PC-3 (cell line): ENCODE results near the gene ANKRD66. TPM values are rescaled to one million over a fixed set of nuclear protein-coding genes. Genes with fewer than 3 reads are reported as not detected.

Experiments used
- ATAC-seq: fragments of 200-7000 bp; cut with Tn5 transposase; 2 replicates; pipeline ENCODE4 v1.9.1; 2020; ENCODE audit warnings: mild to moderate bottlenecking, moderate library complexity
- BruUV-seq: library from RNA; stranded (reverse); fragments of 400-500 nt; replicated peaks from 2 replicates; lab custom pipeline; 2021; lab: Mats Ljungman, UMichigan
- CTCF ChIA-PET: fragments of 300-600 bp; sonication (Branson Sonifier 250); formaldehyde crosslinking; loops from one replicate; lab custom pipeline; 2022; ENCODE audit warnings: antibody characterized with exemption; lab: Charles Lee
- POLR2A ChIA-PET: fragments of 300-600 bp; sonication (Branson Sonifier 250); formaldehyde crosslinking; loops from one replicate; lab custom pipeline; 2022; ENCODE audit warnings: antibody characterized with exemption; ENCODE audit not compliant: unreplicated experiment; lab: Charles Lee
- DNase-seq: peaks from one replicate; pipeline ENCODE4 v3.0.0-alpha.2; 2015
- H2AFZ ChIP-seq: fragments of 300-600 bp; sonication (generic); 2 replicates; pipeline ENCODE4 v1.6.0; 2016; ENCODE audit warnings: antibody characterized with exemption, low read length
- H3F3A ChIP-seq: fragments of 300-600 bp; sonication (generic); one replicate; pipeline ENCODE4 v1.6.0; 2017; ENCODE audit warnings: antibody characterized with exemption, low read length, control low read depth, mild to moderate bottlenecking; ENCODE audit not compliant: unreplicated experiment
- H3K27ac ChIP-seq: fragments of 300-600 bp; sonication (generic); 2 replicates; pipeline ENCODE4 v1.5.1; 2016; ENCODE audit warnings: mild to moderate bottlenecking, low read length
- H3K27me3 ChIP-seq: fragments of 300-600 bp; sonication (generic); 2 replicates; pipeline ENCODE4 v1.6.1; 2016; ENCODE audit warnings: low read length, mixed read lengths
- H3K36me3 ChIP-seq: fragments of 300-600 bp; sonication (generic); 2 replicates; pipeline ENCODE4 v1.6.1; 2016; ENCODE audit warnings: low read depth, mixed run types, low read length, mixed read lengths
- H3K4me1 ChIP-seq: fragments of 300-600 bp; sonication (generic); 2 replicates; pipeline ENCODE4 v1.5.1; 2016; ENCODE audit warnings: low read length; ENCODE audit not compliant: insufficient read depth
- H3K4me2 ChIP-seq: fragments of 300-600 bp; sonication (generic); 2 replicates; pipeline ENCODE4 v1.6.0; 2016; ENCODE audit warnings: low read length
- H3K4me3 ChIP-seq: fragments of 300-600 bp; sonication (generic); 2 replicates; pipeline ENCODE4 v1.5.1; 2016; ENCODE audit warnings: mild to moderate bottlenecking, low read length, mixed read lengths
- H3K79me2 ChIP-seq: fragments of 300-600 bp; sonication (generic); 2 replicates; pipeline ENCODE4 v1.6.1; 2017; ENCODE audit warnings: low read length, mixed read lengths
- H3K9ac ChIP-seq: fragments of 300-600 bp; sonication (generic); 2 replicates; pipeline ENCODE4 v1.6.0; 2016; ENCODE audit warnings: mild to moderate bottlenecking, low read length
- H3K9me2 ChIP-seq: fragments of 300-600 bp; sonication (generic); replicated peaks from 2 replicates; pipeline ENCODE4 v1.6.1; 2016; ENCODE audit warnings: mixed run types, low read length, mixed read lengths
- H3K9me3 ChIP-seq: fragments of 300-600 bp; sonication (generic); 2 replicates; pipeline ENCODE4 v1.6.1; 2016; ENCODE audit warnings: low read length, mixed read lengths
- H4K20me1 ChIP-seq: fragments of 300-600 bp; sonication (generic); 2 replicates; pipeline ENCODE4 v1.6.1; 2016; ENCODE audit warnings: low read length, mixed read lengths
- EZH2 ChIP-seq: fragments of 300-600 bp; sonication (generic); IDR thresholded peaks from one replicate; pipeline ENCODE4 v1.6.1; 2017; ENCODE audit warnings: antibody characterized with exemption, mild to moderate bottlenecking, low read length; ENCODE audit not compliant: unreplicated experiment
- EZH2phosphoT487 ChIP-seq: fragments of 300-600 bp; sonication (generic); IDR thresholded peaks from 2 replicates; pipeline ENCODE4 v1.6.1; 2018; ENCODE audit warnings: mild to moderate bottlenecking, antibody characterized with exemption, low read length, borderline replicate concordance
- intact Hi-C: fragments of 100-400 bp; cut with micrococcal nuclease; formaldehyde crosslinking; loops from 2 replicates; pipeline ENCODE4 v1.9.0; 2023
- total RNA-seq: library from RNA; depleted of rRNA; stranded (reverse); fragments of >200 nt; gene quantifications from 2 replicates; pipeline ENCODE4 v1.2.3, GENCODE V29; 2014
- TF ChIP-seq, protein P1 (sequence below): fragments of 300-600 bp; sonication (generic); conservative IDR thresholded peaks from 2 replicates; pipeline ENCODE4 v1.5.1; 2017; ENCODE audit warnings: antibody characterized with exemption, low read depth, mild to moderate bottlenecking, low read length

Gene ANKRD66
- total RNA-seq, 1 experiment from 2014 or later, result not detected

DNA sequence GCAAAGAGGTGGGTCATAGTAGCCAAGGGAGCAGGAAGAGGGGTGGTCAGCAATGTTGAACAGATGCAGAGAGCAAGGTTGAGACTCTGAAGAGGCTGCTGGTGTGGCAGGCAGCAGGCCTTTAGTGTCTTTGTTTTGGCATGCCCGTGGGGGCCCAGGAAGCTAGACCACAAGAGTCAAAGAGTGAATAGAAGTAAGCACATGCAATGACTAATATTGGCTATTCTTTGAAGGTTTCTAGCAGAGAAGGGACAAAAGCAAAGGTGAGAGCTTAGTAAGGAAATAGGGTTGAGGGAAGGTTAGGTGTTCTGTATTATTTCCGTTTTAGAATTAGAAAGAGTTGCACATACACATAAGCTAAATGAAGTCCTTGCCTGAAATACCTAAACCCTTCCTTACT, 40.3 kb upstream of the ANKRD66 start:
- Histone ChIP-seq H3K27ac (no peak overlapping the region), H3K9ac (no peak overlapping the region), H3K36me3 (no peaks in the 10 kb centered on the region), H3K9me2 (no peaks in the 10 kb centered on the region), H3F3A (no peaks in the 10 kb centered on the region), H2AFZ (no peak overlapping the region), H3K9me3 (no peaks in the 10 kb centered on the region), H3K4me1 (peaks cover 10% of the 10 kb centered on the region), H4K20me1 (no peaks in the 10 kb centered on the region), H3K27me3 (no peaks in the 10 kb centered on the region), H3K4me2 (no peak overlapping the region), H3K4me3 (no peak overlapping the region), H3K79me2 (no peaks in the 10 kb centered on the region)
- BruUV-seq, result no TSS peak
- no peak for TF ChIP-seq EZH2
- TF ChIP-seq, protein P1, sequence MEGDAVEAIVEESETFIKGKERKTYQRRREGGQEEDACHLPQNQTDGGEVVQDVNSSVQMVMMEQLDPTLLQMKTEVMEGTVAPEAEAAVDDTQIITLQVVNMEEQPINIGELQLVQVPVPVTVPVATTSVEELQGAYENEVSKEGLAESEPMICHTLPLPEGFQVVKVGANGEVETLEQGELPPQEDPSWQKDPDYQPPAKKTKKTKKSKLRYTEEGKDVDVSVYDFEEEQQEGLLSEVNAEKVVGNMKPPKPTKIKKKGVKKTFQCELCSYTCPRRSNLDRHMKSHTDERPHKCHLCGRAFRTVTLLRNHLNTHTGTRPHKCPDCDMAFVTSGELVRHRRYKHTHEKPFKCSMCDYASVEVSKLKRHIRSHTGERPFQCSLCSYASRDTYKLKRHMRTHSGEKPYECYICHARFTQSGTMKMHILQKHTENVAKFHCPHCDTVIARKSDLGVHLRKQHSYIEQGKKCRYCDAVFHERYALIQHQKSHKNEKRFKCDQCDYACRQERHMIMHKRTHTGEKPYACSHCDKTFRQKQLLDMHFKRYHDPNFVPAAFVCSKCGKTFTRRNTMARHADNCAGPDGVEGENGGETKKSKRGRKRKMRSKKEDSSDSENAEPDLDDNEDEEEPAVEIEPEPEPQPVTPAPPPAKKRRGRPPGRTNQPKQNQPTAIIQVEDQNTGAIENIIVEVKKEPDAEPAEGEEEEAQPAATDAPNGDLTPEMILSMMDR, result no peak
- TF ChIP-seq EZH2phosphoT487, result no peak
- DNase-seq (no peak), ATAC-seq (no peak)
- ChIA-PET CTCF (interaction anchor here (1.0 kb wide), 1 partner anchor 27 kb away, joined by 3 read pairs; no protein-coding TSS in a partner anchor), POLR2A (no interaction called here)
- intact Hi-C loops, result no loop called here

DNA sequence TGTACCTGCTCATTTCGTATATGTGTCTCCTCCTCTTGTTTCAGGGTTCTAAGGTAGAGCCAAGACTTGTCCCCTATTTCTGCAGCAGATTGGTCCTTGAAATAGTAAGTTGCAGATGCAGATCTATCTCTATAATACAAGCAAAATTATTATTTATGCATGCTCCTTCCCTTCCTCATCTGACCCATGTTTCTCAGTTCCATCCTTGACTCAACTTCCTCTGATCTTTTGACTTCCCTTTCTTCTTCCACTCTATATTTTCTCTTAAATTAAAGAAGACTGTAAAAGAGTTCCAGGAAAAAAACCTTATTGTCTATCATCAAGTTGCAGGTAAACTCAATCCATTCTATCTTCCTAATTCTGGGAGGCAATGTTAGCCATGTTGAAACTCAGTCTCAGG, 35.2 kb upstream of the ANKRD66 start:
- H3K27me3 ChIP-seq, result no peaks in the 10 kb centered on the region
- H4K20me1 ChIP-seq, result no peaks in the 10 kb centered on the region
- TF ChIP-seq EZH2phosphoT487, result no peak
- TF ChIP-seq, protein P1, result no peak
- no peak for TF ChIP-seq EZH2
- no peak overlapping the region for H3K9ac ChIP-seq
- ATAC-seq, result no peak
- no peaks in the 10 kb centered on the region for H3K36me3 ChIP-seq
- H3K4me3 ChIP-seq, result no peak overlapping the region
- intact Hi-C loops, result loop anchor here (10.0 kb wide), 1 partner anchor 583 kb away; no protein-coding TSS in a partner anchor
- POLR2A ChIA-PET, result no interaction called here
- no peak for DNase-seq
- CTCF ChIA-PET, result no interaction called here
- H3K79me2 ChIP-seq, result no peaks in the 10 kb centered on the region
- no peak overlapping the region for H2AFZ ChIP-seq
- H3K4me1 ChIP-seq, result peaks cover 23% of the 10 kb centered on the region
- no peaks in the 10 kb centered on the region for H3F3A ChIP-seq
- no peaks in the 10 kb centered on the region for H3K9me3 ChIP-seq
- H3K4me2 ChIP-seq, result no peak overlapping the region
- BruUV-seq, result no TSS peak
- H3K9me2 ChIP-seq, result no peaks in the 10 kb centered on the region
- no peak overlapping the region for H3K27ac ChIP-seq

DNA sequence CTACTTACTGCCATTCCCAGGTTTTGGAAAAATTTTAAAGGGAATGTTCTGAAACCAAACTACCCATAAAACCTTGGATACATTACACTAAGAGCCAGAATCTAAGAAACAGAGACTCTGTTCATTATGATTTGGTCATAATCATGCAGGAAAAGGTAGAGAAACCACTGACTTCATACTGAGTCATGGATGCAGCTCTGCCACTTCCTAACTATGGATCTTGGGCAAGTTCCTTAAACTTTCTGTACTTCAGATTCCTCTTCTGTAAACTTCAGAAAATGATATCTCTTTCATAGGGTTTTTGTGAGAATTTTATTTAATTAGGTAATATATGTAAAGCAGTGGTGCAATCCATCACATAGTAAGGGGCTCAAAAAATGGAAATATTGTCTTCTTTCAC, 31.6 kb upstream of the ANKRD66 start:
- no peaks in the 10 kb centered on the region for H3K36me3 ChIP-seq
- H3K27me3 ChIP-seq, result no peaks in the 10 kb centered on the region
- H3K27ac ChIP-seq, result peak overlapping the region; percentile 86
- intact Hi-C loops, result loop anchor here (5.0 to 10.0 kb wide), 2 partner anchors 277 to 580 kb away; no protein-coding TSS in a partner anchor
- no peak overlapping the region for H3K4me3 ChIP-seq
- TF ChIP-seq, protein P1, result no peak
- TF ChIP-seq EZH2 (no peak), EZH2phosphoT487 (no peak)
- H3F3A ChIP-seq, result peaks cover 6% of the 10 kb centered on the region
- peak overlapping the region; percentile 32; the same call in 1 of the 2 replicates for H3K9ac ChIP-seq
- BruUV-seq, result no TSS peak
- peaks cover 56% of the 10 kb centered on the region for H3K4me1 ChIP-seq
- H3K9me2 ChIP-seq, result no peaks in the 10 kb centered on the region
- ChIA-PET CTCF (no interaction called here), POLR2A (no interaction called here)
- H4K20me1 ChIP-seq, result no peaks in the 10 kb centered on the region
- no peak overlapping the region for H2AFZ ChIP-seq
- no peaks in the 10 kb centered on the region for H3K79me2 ChIP-seq
- peak overlapping the region; percentile 51 for H3K4me2 ChIP-seq
- no peaks in the 10 kb centered on the region for H3K9me3 ChIP-seq
- peak; percentile 54 for ATAC-seq
- peak; percentile 80 for DNase-seq
